Posterior vena cava (tissue), 2 donors: Measurements from ENCODE around the gene SPTBN1. TPM values are rescaled to one million over a fixed set of nuclear protein-coding genes. Genes with fewer than 3 reads are reported as not detected.

Experiments
- DNase-seq: peaks from one replicate; pipeline ENCODE4 v3.0.0-alpha.2; 2020; ENCODE audit warnings: low spot score
- intact Hi-C, 2 donors: fragments of 100-400 bp; cut with DNase I; formaldehyde crosslinking; loops; one replicate each; pipeline versions ENCODE4 v1.14.1 to v1.14.2; 2022 to 2023
- total RNA-seq, 2 donors: library from RNA; stranded (reverse); fragmentation: NEBNext Ultra II Directional; extraction: Animal tissue kit (Norgen Biotek cat#: 25700); gene quantifications; one replicate each; pipeline ENCODE4 v1.2.1, GENCODE V29; 2021
- donor health status: DM: yes; HTN: yes; CAD: no.
- donor health status: DM: yes; HTN: yes; CAD: no.

SPTBN1 gene
- total RNA-seq, 2 donors from 2014 or later = 329 to 357 TPM

DNA sequence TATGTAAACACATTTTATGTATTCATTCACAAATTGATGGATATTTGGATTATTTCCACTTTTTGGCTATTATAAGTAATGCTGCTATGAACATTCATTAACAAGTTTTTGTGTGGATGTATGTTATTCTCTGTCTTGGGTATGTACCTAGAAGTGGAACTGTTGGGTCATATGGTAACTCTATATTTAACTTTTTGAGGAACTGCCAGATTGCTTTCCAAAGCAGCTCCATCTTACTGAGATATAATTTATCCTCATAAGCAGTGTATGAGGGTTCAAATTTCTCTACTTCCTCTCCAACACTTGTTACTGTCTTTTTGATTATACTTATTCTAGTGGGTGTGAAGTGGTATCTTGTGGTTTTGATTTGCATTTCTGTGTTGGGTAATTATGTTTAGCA, 260.2 kb downstream of the SPTBN1 start:
- intact Hi-C loops = no loop called here

GRCh38 chr2:54720563-54720962, 264.4 kb downstream of the SPTBN1 start:
- intact Hi-C loops = loop anchor here in 1 of 2 donors (10.0 kb wide), 1 partner anchor 94 kb away; no protein-coding TSS in a partner anchor
- DNase-seq = no peak

More for the DNA sequence above, 260.2 kb downstream of the SPTBN1 start:
- no peak for DNase-seq

Other genes with a start within 250 kb of the SPTBN1 start
- not detected for gene TSPYL6, start 200.1 kb upstream of the SPTBN1 start, total RNA-seq